Heart left ventricle (tissue), 16 donors: ENCODE results near the gene MEI1. TPM values are rescaled to one million over a fixed set of nuclear protein-coding genes. Genes with fewer than 3 reads are reported as not detected.

Source experiments
- ATAC-seq, 4 donors: fragments of 200-7000 bp; cut with Tn5 transposase; one replicate each; pipeline ENCODE4 v1.9.1; 2020 to 2022; ENCODE audit warnings: moderate library complexity in 4 of 4, mild to moderate bottlenecking in 3 of 4, moderate number of reproducible peaks in 1 of 4
- DNase-seq, 5 donors: peaks; one replicate each; pipeline ENCODE4 v3.0.0-alpha.2; 2020
- H3K27ac ChIP-seq, 12 donors: fragments of 200-600 bp; sonication (generic) in 4 of 12; one replicate each; pipeline versions ENCODE4 v1.5.0 to v1.8.0; 2016 to 2022; ENCODE audit warnings: mild to moderate bottlenecking in 2 of 12
- H3K27me3 ChIP-seq, 9 donors: fragments of 200-600 bp; sonication (generic) in 2 of 9; one replicate each; pipeline versions ENCODE4 v1.5.1 to v1.8.0; 2016 to 2022; ENCODE audit warnings: mild to moderate bottlenecking in 3 of 9
- H3K36me3 ChIP-seq, 9 donors: fragments of 200-600 bp; sonication (generic) in 2 of 9; one replicate each; pipeline versions ENCODE4 v1.5.0 to v1.8.0; 2018 to 2022; ENCODE audit warnings: mild to moderate bottlenecking in 2 of 9
- H3K4me1 ChIP-seq, 12 donors: fragments of 200-600 bp; sonication (generic) in 4 of 12; one replicate each; pipeline versions ENCODE4 v1.5.0 to v1.8.0; 2016 to 2022; ENCODE audit warnings: mild to moderate bottlenecking in 3 of 12
- H3K4me3 ChIP-seq, 12 donors: fragments of 200-600 bp; sonication (generic) in 4 of 12; one replicate each; pipeline versions ENCODE4 v1.5.0 to v1.8.0; 2017 to 2022; ENCODE audit warnings: mild to moderate bottlenecking in 9 of 12, moderate library complexity in 4 of 12
- H3K9me3 ChIP-seq, 12 donors: fragments of 200-600 bp; sonication (generic) in 4 of 12; one replicate each; pipeline versions ENCODE4 v1.5.0 to v1.8.0; 2016 to 2022; ENCODE audit warnings: mild to moderate bottlenecking in 1 of 12
- POLR2A ChIP-seq, 2 donors: fragments of 450-650 bp; IDR thresholded peaks; one replicate each; pipeline ENCODE4 v1.6.1; 2017; ENCODE audit warnings: antibody characterized with exemption in 2 of 2, mild to moderate bottlenecking in 2 of 2, moderate library complexity in 2 of 2
- WGBS, 4 donors: extraction: QIAGEN DNeasy Blood & Tissue Kit in 2 of 4; methylation state at CpG; one replicate each; pipeline versions ENCODE4 v1.1.5 to v1.1.7; 2013 to 2018; 5-methylcytosine and 5-hydroxymethylcytosine counted together
- intact Hi-C, 10 donors: fragments of 100-400 bp; cut with DNase I; formaldehyde crosslinking; loops; one replicate each; pipeline versions ENCODE4 v1.11.1 to v1.14.2; 2022
- polyA plus RNA-seq, 2 donors: library from polyadenylated mRNA; stranded (reverse); fragments of 200-250 nt; gene quantifications; one replicate each; pipeline ENCODE4 v1.2.3, GENCODE V29; 2013
- total RNA-seq, 9 donors: library from RNA; depleted of rRNA in 2 of 9; stranded (reverse); fragments of >200 nt in 2 of 9; fragmentation: NEBNext Ultra II Directional in 3 of 9; extraction: Animal tissue kit (Norgen Biotek cat#: 25700) in 3 of 9; gene quantifications; one replicate each; pipeline versions ENCODE4 v1.1.0 to v1.2.4, GENCODE V29; 2016 to 2023
- TF ChIP-seq, protein P1 (sequence below), 12 donors: fragments of 200-600 bp; sonication (generic) in 4 of 12; IDR thresholded peaks; one replicate each; pipeline versions ENCODE4 v1.5.0 to v1.8.0; 2018 to 2022; ENCODE audit warnings: antibody characterized with exemption in 12 of 12, mild to moderate bottlenecking in 5 of 12
- donor health status: ischemic (EF 13 %, LVEDD 7.1; RV severe dilation, severe dysfunction).
- donor health status: healthy with polysubstance abuse.
- donor health status: DM: no; HTN: yes; CAD: no.
- donor health status: DM: no; HTN: no; CAD: no.
- donor health status: ischemic (EF 25% LVEDD 6.9; RV normal size, moderate dysfunction).
- donor health status: ischemic (EF 25% LVEDD 5.7; RV mildly dilated, moderate dysfunction).
- donor health status: healthy.
- donor health status: DM: yes; HTN: yes; CAD: no.
- donor health status: ischemic (EF 35%, LVEDD 5.7; RV mildly dilated, moderate dysfunction).
- donor health status: nonischemic (EF 11% LVEDD 7.7; RV severe dilation, severe dysfunction).
- donor health status: DM: yes; HTN: yes; CAD: no.
- donor health status: PGD.
- donor health status: ischemic (EF 29% LVEDD 5.4; RV normal size, mild dysfunction).
- donor health status: nonischemic (EF 23%, LVEDD 6.1; RV moderate dilation, normal function).

Gene MEI1
- total and polyA plus RNA-seq, 11 donors, result 0.23 to 2.3 (median 0.54) TPM; not detected in 4

DNA sequence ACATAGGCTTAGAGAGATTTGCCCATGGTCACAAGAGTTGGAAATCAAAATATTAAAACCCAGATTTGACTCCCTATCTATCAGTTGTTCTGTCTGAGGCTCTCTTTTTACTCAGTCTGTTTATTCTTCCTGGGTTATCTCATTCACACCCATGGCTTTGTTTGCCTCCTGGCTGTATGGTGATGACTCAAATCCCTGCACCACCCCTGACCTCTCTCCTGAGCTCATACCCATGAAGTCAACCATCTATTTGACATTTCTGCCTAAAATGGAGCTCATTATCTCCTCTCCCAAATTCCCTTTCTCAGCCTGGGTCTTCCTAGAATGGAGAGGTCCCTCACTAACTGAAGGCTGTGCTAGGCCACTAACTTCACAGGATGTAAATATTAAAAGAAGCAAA lies 73.3 kb downstream of the MEI1 start:
- intact Hi-C loops, result no loop called here
- H3K27me3 ChIP-seq, result no peaks in the 10 kb centered on the region
- no peaks in the 10 kb centered on the region for H3K9me3 ChIP-seq
- ATAC-seq (no peak), DNase-seq (no peak)
- no peaks in the 10 kb centered on the region for H3K36me3 ChIP-seq
- H3K4me1 ChIP-seq, result no peaks in the 10 kb centered on the region
- no peak overlapping the region for H3K4me3 ChIP-seq
- no peak overlapping the region for H3K27ac ChIP-seq
- TF ChIP-seq, protein P1, sequence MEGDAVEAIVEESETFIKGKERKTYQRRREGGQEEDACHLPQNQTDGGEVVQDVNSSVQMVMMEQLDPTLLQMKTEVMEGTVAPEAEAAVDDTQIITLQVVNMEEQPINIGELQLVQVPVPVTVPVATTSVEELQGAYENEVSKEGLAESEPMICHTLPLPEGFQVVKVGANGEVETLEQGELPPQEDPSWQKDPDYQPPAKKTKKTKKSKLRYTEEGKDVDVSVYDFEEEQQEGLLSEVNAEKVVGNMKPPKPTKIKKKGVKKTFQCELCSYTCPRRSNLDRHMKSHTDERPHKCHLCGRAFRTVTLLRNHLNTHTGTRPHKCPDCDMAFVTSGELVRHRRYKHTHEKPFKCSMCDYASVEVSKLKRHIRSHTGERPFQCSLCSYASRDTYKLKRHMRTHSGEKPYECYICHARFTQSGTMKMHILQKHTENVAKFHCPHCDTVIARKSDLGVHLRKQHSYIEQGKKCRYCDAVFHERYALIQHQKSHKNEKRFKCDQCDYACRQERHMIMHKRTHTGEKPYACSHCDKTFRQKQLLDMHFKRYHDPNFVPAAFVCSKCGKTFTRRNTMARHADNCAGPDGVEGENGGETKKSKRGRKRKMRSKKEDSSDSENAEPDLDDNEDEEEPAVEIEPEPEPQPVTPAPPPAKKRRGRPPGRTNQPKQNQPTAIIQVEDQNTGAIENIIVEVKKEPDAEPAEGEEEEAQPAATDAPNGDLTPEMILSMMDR (IDR thresholded peaks at IDR 0.05), result no peak
- no peak for TF ChIP-seq POLR2A (IDR thresholded peaks at IDR 0.05)

DNA sequence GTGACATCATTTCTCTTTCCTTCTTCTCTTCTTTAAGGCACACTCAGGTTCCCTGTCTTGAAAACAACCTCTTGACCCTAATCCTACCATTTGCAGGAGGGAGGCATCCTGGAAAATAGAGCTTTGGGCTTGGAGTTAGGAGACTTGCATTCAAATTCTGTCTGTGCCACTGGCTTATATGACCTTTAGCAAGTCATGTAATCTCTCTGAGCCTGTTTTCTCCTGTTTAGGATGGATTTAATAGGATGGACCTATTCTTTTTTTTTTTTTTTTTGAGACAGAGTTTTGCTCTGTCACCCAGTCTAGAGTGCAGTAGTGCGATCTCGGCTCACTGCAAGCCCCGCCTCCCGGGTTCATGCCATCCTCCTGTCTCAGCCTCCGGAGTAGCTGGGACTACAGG lies 76.0 kb downstream of the MEI1 start:
- WGBS, 4 donors, result 90 to 96% (median 93%) methylated on average over 5 of the region's 5 CpGs
- Histone ChIP-seq H3K27me3 (no peaks in the 10 kb centered on the region), H3K9me3 (no peaks in the 10 kb centered on the region), H3K27ac (no peak overlapping the region), H3K4me3 (no peak overlapping the region), H3K4me1 (peaks cover 0 to 1% (median 0%) of the 10 kb centered on the region in 12 donors), H3K36me3 (no peaks in the 10 kb centered on the region)
- intact Hi-C loops, result no loop called here
- ATAC-seq (no peak), DNase-seq (no peak)
- no peak for TF ChIP-seq POLR2A (IDR thresholded peaks at IDR 0.05)
- TF ChIP-seq, protein P1 (IDR thresholded peaks at IDR 0.05), result no peak

DNA sequence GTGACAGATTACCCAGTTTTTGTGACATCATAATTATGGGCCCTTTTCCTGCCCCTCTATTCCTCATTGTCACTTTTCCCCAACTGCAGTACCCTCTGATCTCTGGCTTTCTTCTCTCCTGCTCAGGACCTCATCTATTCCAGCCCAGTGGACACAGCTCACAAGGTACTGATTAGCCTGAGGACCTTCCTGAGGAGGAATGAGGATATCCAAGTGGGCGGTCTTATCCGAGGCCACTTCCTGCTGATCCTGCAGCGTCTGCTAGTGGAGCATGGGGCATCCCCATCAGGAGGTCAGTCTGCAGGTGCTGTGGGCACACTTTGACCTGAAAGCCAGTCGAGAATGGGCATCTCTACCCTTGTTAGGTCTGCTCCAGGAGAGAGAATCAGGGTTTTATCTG lies 76.7 kb downstream of the MEI1 start:
- H3K27me3 ChIP-seq, result no peaks in the 10 kb centered on the region
- DNase-seq (no peak), ATAC-seq (no peak)
- WGBS, 4 donors, result 45 to 67% (median 63%) methylated on average over 4 of the region's 4 CpGs
- no peak overlapping the region for H3K4me3 ChIP-seq
- intact Hi-C loops, result no loop called here
- H3K36me3 ChIP-seq, result no peaks in the 10 kb centered on the region
- H3K27ac ChIP-seq, result no peak overlapping the region
- no peak for TF ChIP-seq POLR2A (IDR thresholded peaks at IDR 0.05)
- TF ChIP-seq, protein P1 (IDR thresholded peaks at IDR 0.05), result no peak
- H3K4me1 ChIP-seq, result peaks cover 0 to 8% (median 0%) of the 10 kb centered on the region in 12 donors
- no peaks in the 10 kb centered on the region for H3K9me3 ChIP-seq

DNA sequence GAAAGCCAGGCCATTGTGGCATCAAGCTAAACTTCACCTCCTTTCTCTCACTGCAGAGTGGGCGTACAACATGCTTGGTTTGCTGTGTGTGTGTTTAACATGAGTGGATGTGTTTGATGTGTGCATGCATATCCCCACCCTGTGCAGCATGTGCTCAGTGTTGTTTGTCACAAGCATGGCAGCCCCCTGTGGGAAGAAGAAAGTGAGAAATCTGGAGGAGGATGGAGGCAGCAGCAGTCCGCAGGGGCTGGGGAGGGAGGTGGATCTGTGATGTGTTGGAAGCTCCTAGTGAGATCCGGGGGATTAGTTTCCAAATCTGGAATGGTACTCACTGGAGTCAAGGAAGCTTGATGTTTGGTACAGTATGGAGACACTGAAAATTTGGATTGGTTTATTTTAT lies 77.1 kb downstream of the MEI1 start:
- WGBS, 4 donors, result 80 to 86% (median 83%) methylated on average over 3 of the region's 3 CpGs
- no peak overlapping the region for H3K4me3 ChIP-seq
- H3K27me3 ChIP-seq, result no peaks in the 10 kb centered on the region
- TF ChIP-seq, protein P1 (IDR thresholded peaks at IDR 0.05), result no peak
- no peak for TF ChIP-seq POLR2A (IDR thresholded peaks at IDR 0.05)
- H3K36me3 ChIP-seq, result no peaks in the 10 kb centered on the region
- no peaks in the 10 kb centered on the region for H3K9me3 ChIP-seq
- ATAC-seq (no peak), DNase-seq (no peak)
- no peak overlapping the region for H3K27ac ChIP-seq
- H3K4me1 ChIP-seq, result peaks cover 0 to 12% (median 0%) of the 10 kb centered on the region in 12 donors
- intact Hi-C loops, result no loop called here
